Trophoblast cell (in vitro differentiated cells and primary cell): ENCODE data around the gene SMAD4.
A peak's percentile ranks its signal among the peaks of the same experiment; 100 is the strongest.

Experiments
- DNase-seq, 2 donors: peaks; one replicate each; pipeline ENCODE4 v3.0.0-alpha.2; 2016
- H2AFZ ChIP-seq: 2 replicates; pipeline ENCODE4 v1.6.1; 2013; ENCODE audit warnings: low read length, moderate library complexity, mild to moderate bottlenecking; ENCODE audit not compliant: insufficient read depth, poor library complexity
- H2AK5ac ChIP-seq: 2 replicates; pipeline ENCODE4 v1.6.1; 2013; ENCODE audit warnings: mild to moderate bottlenecking, low read length
- H2BK120ac ChIP-seq: 2 replicates; pipeline ENCODE4 v1.6.1; 2013; ENCODE audit warnings: low read length, mild to moderate bottlenecking, moderate library complexity; ENCODE audit not compliant: insufficient read depth, poor library complexity
- H2BK12ac ChIP-seq: 2 replicates; pipeline ENCODE4 v1.6.1; 2013; ENCODE audit warnings: mild to moderate bottlenecking, low read length, moderate library complexity
- H2BK5ac ChIP-seq: 2 replicates; pipeline ENCODE4 v1.6.1; 2013; ENCODE audit warnings: low read length, low read depth, moderate library complexity, mild to moderate bottlenecking; ENCODE audit not compliant: poor library complexity
- H3K14ac ChIP-seq: 2 replicates; pipeline ENCODE4 v1.6.1; 2013; ENCODE audit warnings: mild to moderate bottlenecking, low read length
- H3K18ac ChIP-seq: 2 replicates; pipeline ENCODE4 v1.6.1; 2013; ENCODE audit warnings: mild to moderate bottlenecking, low read length
- H3K23ac ChIP-seq: 2 replicates; pipeline ENCODE4 v1.6.1; 2013; ENCODE audit warnings: low read length
- H3K27ac ChIP-seq: 2 replicates; pipeline ENCODE4 v1.5.1; 2013; ENCODE audit warnings: low read depth, mild to moderate bottlenecking, inconsistent platforms, low read length, moderate library complexity
- H3K27me3 ChIP-seq: 2 replicates; pipeline ENCODE4 v1.6.1; 2013; ENCODE audit warnings: inconsistent platforms, mild to moderate bottlenecking, low read length, moderate library complexity; ENCODE audit not compliant: insufficient read depth
- H3K36me3 ChIP-seq, 2 experiments: 1 replicate in 1 of 2; 2 replicates in 1 of 2; pipeline ENCODE4 v1.6.1; 2013; ENCODE audit warnings: low read length in 2 of 2, mild to moderate bottlenecking in 2 of 2, moderate library complexity in 1 of 2; ENCODE audit not compliant: insufficient read depth in 2 of 2, control insufficient read depth in 1 of 2
- H3K4ac ChIP-seq: 2 replicates; pipeline ENCODE4 v1.6.1; 2013; ENCODE audit warnings: low read depth, mild to moderate bottlenecking, low read length, moderate library complexity
- H3K4me1 ChIP-seq, 2 experiments: 1 replicate in 1 of 2; 2 replicates in 1 of 2; pipeline ENCODE4 v1.6.1; 2013; ENCODE audit warnings: low read length in 2 of 2, mild to moderate bottlenecking in 2 of 2, moderate library complexity in 1 of 2; ENCODE audit not compliant: insufficient read depth in 2 of 2, control insufficient read depth in 1 of 2
- H3K4me2 ChIP-seq: 2 replicates; pipeline ENCODE4 v1.6.1; 2013; ENCODE audit warnings: inconsistent platforms, mild to moderate bottlenecking, low read length, moderate library complexity
- H3K4me3 ChIP-seq: 2 replicates; pipeline ENCODE4 v1.5.1; 2013; ENCODE audit warnings: mild to moderate bottlenecking, low read depth, low read length, inconsistent platforms
- H3K79me1 ChIP-seq: one replicate; pipeline ENCODE4 v1.6.1; 2013; ENCODE audit warnings: low read length
- H3K79me2 ChIP-seq: 2 replicates; pipeline ENCODE4 v1.6.1; 2013; ENCODE audit warnings: low read length, mild to moderate bottlenecking; ENCODE audit not compliant: control insufficient read depth, insufficient read depth, poor library complexity
- H3K9ac ChIP-seq: 2 replicates; pipeline ENCODE4 v1.6.1; 2013; ENCODE audit warnings: mild to moderate bottlenecking, low read length
- H3K9me3 ChIP-seq: 2 replicates; pipeline ENCODE4 v1.6.1; 2013; ENCODE audit warnings: low read depth, mild to moderate bottlenecking, control low read depth, inconsistent platforms, low read length; ENCODE audit not compliant: insufficient read depth
- H4K12ac ChIP-seq: 2 replicates; pipeline ENCODE4 v1.6.1; 2013; ENCODE audit warnings: low read depth, mild to moderate bottlenecking, low read length, moderate library complexity
- H4K8ac ChIP-seq: 2 replicates; pipeline ENCODE4 v1.6.1; 2013; ENCODE audit warnings: low read depth, mild to moderate bottlenecking, low read length, moderate library complexity
- H4K91ac ChIP-seq: one replicate; pipeline ENCODE4 v1.6.1; 2013; ENCODE audit warnings: low read depth, mild to moderate bottlenecking, low read length, moderate library complexity
- WGBS: extraction: QIAGEN DNeasy Blood & Tissue Kit; methylation state at CpG from one replicate; pipeline ENCODE4 v1.1.7; 2013; ENCODE audit warnings: missing lambda C conversion rate; ENCODE audit not compliant: insufficient read length, insufficient coverage; ENCODE audit errors: extremely low coverage; 5-methylcytosine and 5-hydroxymethylcytosine counted together

SMAD4 gene

GRCh38 chr18:51021226-51021965 is 8.6 kb upstream of the SMAD4 start:
- H4K91ac ChIP-seq: no peak overlapping the region
- no peaks in the 10 kb centered on the region for H3K36me3 ChIP-seq
- no peak overlapping the region for H2AK5ac ChIP-seq
- H2BK120ac ChIP-seq: no peak overlapping the region
- H3K4me3 ChIP-seq: no peak overlapping the region
- DNase-seq: no peak
- peaks cover 7 to 8% of the 10 kb centered on the region in 2 experiments for H3K4me1 ChIP-seq
- WGBS: no CpG with 5 or more reads among the region's 5 CpGs
- H4K12ac ChIP-seq: no peak overlapping the region
- no peak overlapping the region for H2BK5ac ChIP-seq
- no peaks in the 10 kb centered on the region for H3K79me1 ChIP-seq
- no peak overlapping the region for H3K23ac ChIP-seq
- H2BK12ac ChIP-seq: no peak overlapping the region
- no peaks in the 10 kb centered on the region for H3K79me2 ChIP-seq
- H2AFZ ChIP-seq: no peak overlapping the region
- H4K8ac ChIP-seq: no peak overlapping the region
- H3K27me3 ChIP-seq: no peaks in the 10 kb centered on the region
- H3K4me2 ChIP-seq: no peak overlapping the region
- H3K9ac ChIP-seq: peak overlapping the region; percentile 12
- H3K4ac ChIP-seq: no peak overlapping the region
- H3K18ac ChIP-seq: no peak overlapping the region
- H3K14ac ChIP-seq: no peak overlapping the region
- no peaks in the 10 kb centered on the region for H3K9me3 ChIP-seq
- H3K27ac ChIP-seq: no peak overlapping the region

GRCh38 chr18:51025512-51025911 is 4.5 kb upstream of the SMAD4 start:
- Histone ChIP-seq H3K79me1 (peaks cover 9% of the 10 kb centered on the region), H4K12ac (no peak overlapping the region), H3K27ac (no peak overlapping the region), H3K23ac (no peak overlapping the region), H3K4me2 (no peak overlapping the region), H3K9me3 (no peaks in the 10 kb centered on the region), H3K4ac (no peak overlapping the region), H2BK120ac (no peak overlapping the region), H3K18ac (no peak overlapping the region), H3K4me1 (peaks cover 10 to 12% of the 10 kb centered on the region in 2 experiments), H3K4me3 (no peak overlapping the region), H4K91ac (no peak overlapping the region), H4K8ac (no peak overlapping the region), H3K36me3 (no peaks in the 10 kb centered on the region), H3K14ac (no peak overlapping the region), H2BK5ac (no peak overlapping the region), H2AK5ac (no peak overlapping the region), H3K79me2 (peaks cover 8% of the 10 kb centered on the region), H2AFZ (no peak overlapping the region), H3K27me3 (no peaks in the 10 kb centered on the region), H3K9ac (no peak overlapping the region), H2BK12ac (no peak overlapping the region)
- peak in 1 of 2 donors; percentile 64 for DNase-seq
- WGBS: no CpG with 5 or more reads among the region's 2 CpGs

GRCh38 chr18:51028201-51028805 is 1.7 kb upstream of the SMAD4 start:
- Histone ChIP-seq H2AFZ (no peak overlapping the region), H4K8ac (peak overlapping the region; percentile 5), H3K14ac (no peak overlapping the region), H3K79me1 (peaks cover 12% of the 10 kb centered on the region), H3K4ac (no peak overlapping the region), H3K27me3 (no peaks in the 10 kb centered on the region), H3K27ac (no peak overlapping the region), H3K18ac (peak overlapping the region; percentile 13), H2BK5ac (no peak overlapping the region), H3K4me3 (no peak overlapping the region), H3K9me3 (no peaks in the 10 kb centered on the region), H3K79me2 (peaks cover 12% of the 10 kb centered on the region), H4K91ac (no peak overlapping the region), H2AK5ac (no peak overlapping the region), H3K36me3 (peaks cover 0 to 2% of the 10 kb centered on the region in 2 experiments), H4K12ac (no peak overlapping the region), H3K4me1 (peaks cover 10 to 13% of the 10 kb centered on the region in 2 experiments), H3K4me2 (no peak overlapping the region), H2BK120ac (no peak overlapping the region), H2BK12ac (peak overlapping the region; percentile 5), H3K23ac (no peak overlapping the region), H3K9ac (no peak overlapping the region)
- no CpG with 5 or more reads among the region's 4 CpGs for WGBS
- DNase-seq: peak in 1 of 2 donors; percentile 56

DNA sequence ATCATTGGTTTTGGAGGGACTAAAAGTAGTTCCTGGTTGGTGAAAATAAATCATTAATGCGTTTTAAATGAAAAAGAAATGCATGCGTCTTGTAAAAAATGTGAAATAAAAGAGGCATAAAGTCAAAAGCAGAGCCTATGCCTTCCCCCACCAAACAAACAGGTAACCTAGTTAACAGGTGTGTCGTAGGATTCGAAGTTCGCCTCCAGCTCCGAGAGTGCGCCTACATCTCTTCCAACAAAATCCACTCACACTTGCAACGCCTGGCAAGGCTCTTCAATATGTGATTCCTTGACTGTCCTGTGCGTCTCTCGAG is 677 bp upstream of the SMAD4 start:
- Histone ChIP-seq H3K79me2 (peaks cover 15% of the 10 kb centered on the region), H3K18ac (peak overlapping the region; percentile 93), H2BK5ac (peak overlapping the region; percentile 89), H3K4me1 (peaks cover 10 to 13% of the 10 kb centered on the region in 2 experiments), H3K27ac (peak overlapping the region; percentile 71), H2BK12ac (peak overlapping the region; percentile 76), H3K4me2 (peak overlapping the region; percentile 72), H3K79me1 (peaks cover 12% of the 10 kb centered on the region), H3K27me3 (no peaks in the 10 kb centered on the region), H4K12ac (peak overlapping the region; percentile 98), H4K91ac (peak overlapping the region; percentile 86), H2AK5ac (peak overlapping the region; percentile 85), H3K9ac (peak overlapping the region; percentile 75), H2BK120ac (peak overlapping the region; percentile 77), H2AFZ (peak overlapping the region; percentile 77), H3K23ac (no peak overlapping the region), H4K8ac (peak overlapping the region; percentile 87), H3K14ac (peak overlapping the region; percentile 80), H3K4ac (peak overlapping the region; percentile 73), H3K4me3 (peak overlapping the region; percentile 56), H3K9me3 (no peaks in the 10 kb centered on the region), H3K36me3 (peaks cover 2 to 3% of the 10 kb centered on the region in 2 experiments)
- no CpG with 5 or more reads among the region's 10 CpGs for WGBS
- no peak for DNase-seq
